OCI-M1 (cell line): ENCODE data around the gene CHRM1.

ENCODE experiments used
- DNase-seq: peaks from one replicate; lab custom pipeline; 2025; lab: John Stamatoyannopoulos, UW

CHRM1 gene

DNA sequence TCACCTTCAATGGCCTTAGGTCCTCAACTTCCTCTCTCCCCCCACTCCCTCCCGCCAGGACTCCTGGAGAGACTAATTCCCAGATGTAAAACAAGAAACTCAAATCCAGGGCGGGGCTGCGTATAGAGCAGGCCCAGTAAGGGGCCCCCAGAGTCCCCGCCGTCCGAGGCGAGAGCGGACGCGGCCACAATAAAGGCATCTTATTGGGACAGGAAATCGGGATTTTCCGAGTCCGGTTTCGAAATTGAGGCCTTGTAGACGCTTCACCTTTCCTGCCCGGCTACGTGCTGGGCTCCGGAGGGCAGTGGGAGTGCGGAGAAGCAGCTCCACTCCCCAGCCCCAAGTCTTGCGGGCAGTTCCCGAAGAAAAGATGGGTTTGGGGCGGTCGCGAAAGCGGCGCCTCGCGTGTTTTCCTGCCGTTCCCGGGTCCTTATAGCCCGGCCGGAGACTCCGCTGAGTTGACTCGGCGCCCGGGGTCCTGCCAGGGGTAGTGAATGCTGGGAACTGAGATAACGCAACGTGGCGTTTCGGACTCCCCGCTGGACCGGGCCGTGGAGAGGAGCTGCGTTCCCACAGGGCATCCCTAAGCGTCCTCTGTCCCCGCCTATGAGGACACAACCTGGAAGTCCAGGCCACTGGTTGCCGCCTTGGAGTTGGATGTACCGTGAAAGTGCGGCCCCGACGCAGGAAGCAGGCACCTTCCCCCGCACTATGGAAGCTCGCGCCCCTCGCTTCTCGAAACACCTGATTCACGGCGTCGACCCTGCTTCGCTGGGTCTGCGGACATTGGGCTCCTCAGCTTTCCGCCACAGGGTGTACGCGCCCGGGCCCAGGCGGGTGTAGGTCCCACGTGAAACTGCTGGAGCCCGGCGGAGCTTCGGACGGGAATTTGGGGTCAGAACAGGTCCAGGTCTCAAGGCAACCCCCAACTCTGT lies 4.8 kb upstream of the CHRM1 start:
- no peak for DNase-seq

DNA sequence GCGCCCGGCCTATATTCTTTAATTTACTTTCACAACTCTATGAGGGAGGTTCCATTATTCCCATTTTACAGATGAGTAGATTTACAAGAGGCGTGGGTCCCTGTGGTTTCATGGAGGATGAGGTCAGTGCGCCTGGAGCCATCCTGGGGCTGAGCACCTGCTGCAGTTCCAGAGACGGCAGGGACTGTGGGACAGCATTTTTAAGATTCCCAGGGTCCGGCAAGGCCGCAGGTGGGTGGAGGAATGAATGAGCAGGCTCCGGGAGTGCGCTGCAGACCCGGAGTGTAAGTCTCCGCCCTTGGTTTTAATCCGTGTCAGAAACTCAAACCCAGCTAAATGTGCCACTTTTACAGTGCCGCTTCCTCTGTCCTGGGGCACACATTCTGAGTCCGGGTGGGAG lies 4.1 kb upstream of the CHRM1 start:
- DNase-seq: no peak

DNA sequence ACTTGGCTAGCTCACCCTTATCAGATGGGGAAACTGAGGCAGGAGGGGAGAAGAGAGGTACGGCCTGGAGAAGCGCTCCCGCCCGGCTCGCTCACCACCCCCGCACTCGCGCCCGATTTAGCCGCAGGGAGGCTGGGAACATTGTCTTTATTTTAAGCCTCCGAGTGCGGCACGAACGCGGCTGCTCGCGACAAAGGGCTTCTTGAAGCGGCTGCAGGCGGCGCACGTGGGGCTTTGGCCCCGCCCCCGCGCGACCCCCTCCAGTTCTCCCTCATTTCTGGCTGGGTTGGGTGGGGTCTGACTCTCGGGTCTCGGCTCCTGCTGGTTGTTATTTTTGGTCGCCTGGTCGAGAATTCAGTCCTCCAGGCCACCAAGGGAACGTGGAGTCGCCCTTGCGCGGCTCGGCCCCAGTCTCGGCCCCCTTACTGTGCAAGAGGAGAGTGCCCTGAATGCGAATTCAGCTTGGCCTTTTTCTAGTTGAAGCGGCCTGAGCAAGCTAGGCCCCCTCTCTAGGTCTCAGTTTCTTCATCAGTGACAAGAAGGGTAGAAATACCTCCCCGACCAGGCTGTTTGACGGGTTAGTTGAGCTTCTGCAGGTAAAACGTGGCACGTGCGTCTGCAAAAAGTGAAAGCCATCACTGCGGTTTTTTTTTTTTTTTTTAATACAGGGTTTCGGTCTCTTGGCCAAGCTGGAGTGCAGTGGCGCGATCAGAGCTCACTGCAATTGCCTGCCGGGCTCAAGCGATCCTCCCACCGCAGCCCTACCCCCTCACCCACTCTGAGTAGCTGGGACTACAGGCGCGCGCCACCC lies 2.6 kb upstream of the CHRM1 start:
- peak; percentile 29 for DNase-seq

DNA sequence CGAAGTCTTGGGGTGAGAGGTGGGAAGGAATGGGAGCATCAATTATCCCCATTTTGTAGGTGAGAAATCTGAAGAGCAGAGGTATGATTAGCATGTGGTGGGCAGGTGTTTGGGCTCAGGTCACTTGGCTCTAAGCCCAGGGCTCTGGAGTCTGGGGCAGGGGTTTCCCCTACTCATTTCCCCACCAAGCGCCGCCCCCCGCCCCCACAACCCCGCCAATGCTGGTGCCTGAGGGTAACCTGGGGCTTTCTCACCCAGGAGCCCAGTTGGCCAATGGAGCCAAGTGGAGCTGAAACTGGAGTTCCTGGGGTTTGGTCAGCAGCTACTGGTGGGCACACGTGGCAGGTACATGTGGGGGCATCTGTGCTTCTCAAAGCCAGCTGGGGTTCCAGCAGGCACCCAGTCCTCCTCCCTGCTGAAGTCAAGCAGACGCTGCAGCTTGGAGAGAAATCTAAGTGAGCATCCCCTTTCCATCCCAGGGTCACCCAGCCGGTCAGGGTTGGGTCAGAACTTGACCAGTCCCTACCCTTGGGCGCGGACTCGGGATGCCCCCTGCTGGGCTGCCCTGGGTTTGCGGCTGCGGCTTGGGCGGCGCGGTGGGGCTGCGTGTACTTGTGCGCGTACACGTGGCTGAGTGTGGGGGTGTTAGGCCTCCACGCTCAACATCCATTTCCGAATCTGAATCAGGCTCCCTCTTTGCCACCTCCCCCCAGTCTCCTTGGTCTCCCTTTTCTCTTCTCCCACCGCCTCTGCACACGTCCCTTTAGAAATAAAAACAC lies 1.7 kb upstream of the CHRM1 start:
- DNase-seq: no peak

GRCh38 chr11:62922189-62922589 lies 1.0 kb upstream of the CHRM1 start:
- no peak for DNase-seq

GRCh38 chr11:62921573-62922188 lies 518 bp upstream of the CHRM1 start:
- DNase-seq: peak; percentile 47

DNA sequence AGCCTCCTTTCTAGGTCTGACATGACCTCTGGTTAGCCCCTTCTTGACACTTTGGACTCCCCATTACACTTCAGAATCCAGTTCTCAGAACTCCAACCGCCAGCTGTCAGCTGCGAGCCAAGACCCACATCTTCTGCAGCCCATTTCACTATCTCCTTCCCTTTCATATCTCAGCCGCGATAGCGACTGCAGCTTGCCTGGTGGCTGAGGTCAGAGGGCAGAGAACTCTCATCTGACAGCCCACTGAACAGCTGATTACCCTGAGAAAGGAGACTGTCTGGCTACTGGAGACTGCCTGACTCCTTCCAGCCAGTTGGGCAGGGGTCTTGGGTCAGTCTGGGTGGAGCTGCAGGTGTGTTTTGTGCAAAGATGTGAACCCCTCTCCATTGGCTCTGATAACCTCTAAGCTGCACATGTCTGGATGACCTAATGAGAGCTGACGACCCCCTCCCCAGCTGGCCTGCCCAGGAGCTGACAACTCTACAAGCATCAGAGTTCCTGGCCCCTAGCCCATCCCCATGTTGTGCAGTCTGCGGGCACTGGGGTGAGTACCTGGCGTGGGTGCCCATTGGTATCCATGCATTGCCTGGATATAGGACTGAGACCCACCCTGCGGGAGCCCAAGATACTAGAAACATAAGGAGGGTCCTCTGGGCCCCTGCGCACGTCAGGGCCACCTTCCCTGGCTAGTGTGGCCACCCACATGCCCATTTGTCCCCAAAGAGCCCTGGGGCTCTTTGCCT lies 1.1 kb downstream of the CHRM1 start:
- peak; percentile 69 for DNase-seq

- no peak for DNase-seq
Observed at GRCh38 chr11:62919476-62919875, 1.7 kb downstream of the CHRM1 start.

- no peak for DNase-seq
Observed at GRCh38 chr11:62918531-62918930, 2.6 kb downstream of the CHRM1 start.

DNA sequence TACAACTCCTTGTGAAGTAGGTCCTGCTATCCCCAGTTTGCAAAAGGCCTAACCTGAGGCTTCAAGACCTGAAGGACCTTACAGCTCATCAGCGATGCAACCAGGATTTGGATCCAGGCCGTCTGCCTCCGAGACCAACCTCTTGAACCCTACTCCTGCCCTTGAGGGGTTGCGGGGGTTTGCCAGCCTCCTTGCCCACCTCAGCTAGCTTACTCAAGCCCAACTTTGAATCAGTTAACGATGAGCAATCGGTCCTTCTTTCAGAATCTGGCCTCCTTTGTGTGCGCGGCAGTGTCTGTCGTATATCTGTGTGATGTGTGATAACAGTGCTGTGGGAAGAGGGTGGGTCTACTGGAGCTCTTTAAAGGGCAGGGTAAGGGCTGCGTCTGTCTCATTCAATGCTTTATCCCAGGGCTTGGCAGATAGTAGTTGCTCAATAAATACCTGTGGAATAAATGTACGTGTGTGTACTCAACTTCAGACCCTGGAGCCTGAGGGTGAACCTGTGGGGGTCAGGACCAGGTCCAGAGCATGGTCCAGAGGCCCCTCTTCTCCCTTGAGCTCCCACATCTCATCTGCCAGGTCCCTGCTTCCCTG lies 3.2 kb downstream of the CHRM1 start:
- DNase-seq: peak; percentile 44

- DNase-seq: no peak
Observed at GRCh38 chr11:62914416-62914815, 6.7 kb downstream of the CHRM1 start.

- no peak for DNase-seq
Observed at GRCh38 chr11:62912268-62912667, 8.9 kb downstream of the CHRM1 start.

DNA sequence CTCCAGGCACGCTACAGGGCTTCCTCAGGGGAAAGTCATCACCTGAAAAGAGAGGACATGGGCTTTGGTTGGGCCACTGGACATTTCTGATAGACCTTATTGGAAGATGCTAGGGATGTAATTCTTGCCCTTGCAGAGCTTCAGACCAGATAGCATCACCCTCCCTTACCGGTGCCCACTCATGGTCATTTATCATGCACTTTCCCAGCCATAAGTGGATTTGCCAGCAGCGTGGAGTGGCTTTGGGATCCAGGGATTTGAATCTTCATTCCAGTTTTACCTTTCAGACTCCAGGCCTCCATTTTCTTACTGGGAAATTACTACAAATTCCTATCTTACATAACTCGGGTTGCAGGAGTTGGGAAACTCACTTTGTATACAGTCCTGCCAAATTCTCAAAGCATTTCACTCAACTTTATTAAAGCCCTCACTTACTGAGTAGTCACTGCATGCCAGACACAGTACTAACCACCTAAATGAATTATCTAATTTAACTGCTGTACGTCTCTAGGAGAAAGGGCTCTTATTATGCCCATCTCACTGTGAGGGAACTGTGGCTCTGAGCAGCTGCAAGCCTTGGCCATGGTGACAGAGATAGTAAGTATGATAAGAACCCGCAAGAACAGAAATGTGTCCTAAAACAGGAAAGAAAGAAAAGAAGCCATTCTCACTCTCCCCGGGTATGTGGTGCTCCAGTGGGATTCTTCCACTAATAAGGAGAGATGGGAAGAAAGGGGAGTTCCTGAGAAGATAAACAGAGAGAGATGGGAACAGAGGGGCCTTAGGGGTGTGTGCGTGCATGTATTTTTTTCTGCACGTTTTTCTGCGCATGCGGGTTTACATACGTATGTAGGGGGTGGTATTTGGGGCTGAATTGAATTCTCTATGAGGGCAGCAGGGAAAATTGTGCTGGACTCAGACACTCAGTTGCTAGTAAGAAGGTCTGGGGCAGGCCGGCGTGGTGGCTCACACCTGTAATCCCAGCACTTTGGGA lies 9.7 kb downstream of the CHRM1 start:
- DNase-seq: peak; percentile 67

DNA sequence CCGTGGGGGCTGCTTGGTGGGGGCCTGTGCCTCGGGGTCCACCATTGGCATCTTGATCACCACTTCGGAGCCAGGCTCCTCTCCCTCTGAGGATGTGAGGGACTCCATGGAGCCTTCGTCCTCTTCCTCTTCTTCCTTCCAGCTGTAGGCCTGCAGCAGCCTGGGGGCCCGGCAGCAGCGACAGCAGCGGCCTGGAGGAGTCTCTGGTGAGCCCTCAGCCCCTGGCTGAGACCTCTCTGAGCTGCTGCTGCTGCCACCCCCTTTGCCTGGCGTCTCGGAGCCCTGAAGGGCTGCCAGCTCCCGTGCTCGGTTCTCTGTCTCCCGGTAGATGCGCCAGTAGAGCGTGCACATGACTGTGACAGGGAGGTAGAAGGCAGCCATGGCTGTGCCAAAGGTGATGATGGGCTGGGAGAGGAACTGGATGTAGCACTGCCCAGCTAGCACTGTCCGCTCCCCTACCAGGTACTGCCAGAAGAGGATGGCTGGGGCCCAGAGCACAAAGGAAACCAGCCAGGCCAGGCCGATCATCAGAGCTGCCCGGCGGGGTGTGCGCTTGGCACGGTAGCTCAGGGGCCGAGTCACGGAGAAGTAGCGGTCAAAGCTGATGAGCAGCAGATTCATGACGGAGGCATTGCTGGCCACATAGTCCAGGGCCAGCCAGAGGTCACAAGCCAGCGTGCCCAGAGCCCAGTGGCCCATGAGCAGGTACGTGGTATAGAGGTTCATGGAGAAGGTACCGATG lies 10.9 kb downstream of the CHRM1 start:
- no peak for DNase-seq

DNA sequence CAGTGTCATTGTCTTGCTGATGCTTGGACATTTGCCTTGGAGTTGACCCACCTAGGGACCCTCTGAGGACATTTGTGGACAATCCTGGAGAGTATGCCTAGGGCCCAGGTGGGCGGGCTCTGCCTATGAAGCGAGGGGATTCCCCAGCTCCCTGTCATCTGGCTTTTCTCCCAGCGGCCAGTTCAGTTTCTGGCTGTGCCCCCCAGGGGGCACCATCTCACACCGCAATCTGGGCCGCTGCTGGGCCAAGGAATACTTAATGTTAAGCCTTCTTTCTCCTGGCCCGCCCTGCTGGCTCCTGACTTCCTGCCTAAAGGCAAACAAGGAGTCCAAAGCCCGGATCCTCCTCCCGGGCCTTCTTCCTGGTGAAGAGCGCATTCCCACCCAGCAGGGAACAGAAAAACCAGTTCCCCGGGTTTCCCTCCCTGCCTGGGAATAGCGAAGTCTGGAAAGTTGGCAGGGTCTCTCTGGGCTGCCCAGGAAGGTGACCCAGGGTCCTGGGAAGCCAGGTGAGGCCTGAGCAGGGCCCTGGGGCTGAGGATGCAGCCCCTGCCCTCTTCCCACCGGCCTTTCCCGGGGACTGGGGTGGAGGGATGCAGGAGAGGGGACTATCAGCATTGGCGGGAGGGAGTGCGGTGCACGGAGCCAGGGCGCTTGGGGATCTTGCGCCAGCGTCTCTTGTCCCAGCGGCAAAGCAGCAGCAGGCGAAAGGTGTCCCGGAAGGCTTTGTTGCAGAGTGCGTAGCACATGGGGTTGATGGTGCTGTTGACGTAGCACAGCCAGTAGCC lies 11.9 kb downstream of the CHRM1 start:
- peak; percentile 57 for DNase-seq

DNA sequence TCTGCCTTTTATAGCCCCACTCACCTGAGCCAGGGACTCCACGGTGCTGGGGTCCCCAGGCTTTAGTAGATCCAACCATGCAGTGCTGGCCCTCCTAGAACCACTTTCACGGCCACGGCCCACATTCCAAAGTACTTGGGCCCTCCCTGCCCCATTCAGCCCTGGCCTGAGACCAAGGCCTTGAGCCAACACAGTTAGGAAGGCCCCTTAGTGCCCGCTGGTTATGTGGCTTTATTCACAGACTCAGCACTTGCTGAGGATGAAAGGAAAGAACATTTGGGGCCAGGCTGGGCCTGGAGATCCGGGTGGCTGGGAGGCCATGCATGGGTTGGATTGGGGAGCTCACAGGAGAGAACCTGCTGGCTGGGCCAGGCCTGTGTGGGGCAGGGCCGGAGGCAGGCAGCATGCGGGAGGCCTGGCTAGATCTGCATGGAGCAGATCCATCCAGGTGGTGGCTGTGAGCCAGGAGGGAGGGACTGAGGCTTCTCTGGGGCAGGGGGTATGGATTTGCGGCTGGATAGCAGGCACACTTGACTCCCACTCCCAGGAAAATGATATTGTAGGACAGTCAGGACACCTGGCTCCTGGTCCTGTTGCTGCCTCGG lies 12.6 kb downstream of the CHRM1 start:
- DNase-seq: no peak

GRCh38 chr11:62905927-62906531 lies 15.1 kb downstream of the CHRM1 start:
- DNase-seq: peak; percentile 95
